ENCODE data around the gene AOPEP. TPM values are rescaled to one million over a fixed set of nuclear protein-coding genes. Genes with fewer than 3 reads are reported as not detected.

The AOPEP gene
- total and polyA plus RNA-seq, 2 of the 13 experiments (the other 11 are each of a cell fraction or from before 2014, with no cell fraction given), result 22.2 to 41.6 TPM

DNA sequence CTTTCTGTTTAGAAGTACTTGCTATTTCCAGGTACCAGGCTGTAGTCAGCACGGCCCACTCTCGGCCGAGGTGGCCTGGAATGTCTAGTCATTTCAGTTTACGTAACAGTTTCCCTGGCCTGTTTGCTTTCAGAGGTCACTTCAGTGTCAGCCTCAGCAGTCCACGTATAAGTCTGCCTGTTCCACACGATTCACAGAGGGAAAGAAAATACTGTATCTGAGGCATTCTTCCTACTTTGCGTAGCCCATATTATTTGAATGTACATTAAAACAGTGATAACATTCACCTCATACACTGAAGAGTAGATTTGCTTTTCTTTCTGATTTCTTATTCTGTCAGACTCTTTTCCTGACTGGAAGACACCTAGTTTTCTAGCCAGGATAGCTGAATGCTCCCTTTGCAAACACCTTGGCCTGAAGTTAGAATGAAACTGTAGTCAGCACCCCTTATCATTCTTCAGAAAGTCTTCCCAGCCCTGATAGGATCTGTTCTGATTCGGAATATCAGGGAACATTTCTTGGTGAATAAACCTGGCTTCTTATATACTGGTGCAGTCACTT is 140.9 kb downstream of the AOPEP start (continued):
- TF ChIP-seq, protein P1, sequence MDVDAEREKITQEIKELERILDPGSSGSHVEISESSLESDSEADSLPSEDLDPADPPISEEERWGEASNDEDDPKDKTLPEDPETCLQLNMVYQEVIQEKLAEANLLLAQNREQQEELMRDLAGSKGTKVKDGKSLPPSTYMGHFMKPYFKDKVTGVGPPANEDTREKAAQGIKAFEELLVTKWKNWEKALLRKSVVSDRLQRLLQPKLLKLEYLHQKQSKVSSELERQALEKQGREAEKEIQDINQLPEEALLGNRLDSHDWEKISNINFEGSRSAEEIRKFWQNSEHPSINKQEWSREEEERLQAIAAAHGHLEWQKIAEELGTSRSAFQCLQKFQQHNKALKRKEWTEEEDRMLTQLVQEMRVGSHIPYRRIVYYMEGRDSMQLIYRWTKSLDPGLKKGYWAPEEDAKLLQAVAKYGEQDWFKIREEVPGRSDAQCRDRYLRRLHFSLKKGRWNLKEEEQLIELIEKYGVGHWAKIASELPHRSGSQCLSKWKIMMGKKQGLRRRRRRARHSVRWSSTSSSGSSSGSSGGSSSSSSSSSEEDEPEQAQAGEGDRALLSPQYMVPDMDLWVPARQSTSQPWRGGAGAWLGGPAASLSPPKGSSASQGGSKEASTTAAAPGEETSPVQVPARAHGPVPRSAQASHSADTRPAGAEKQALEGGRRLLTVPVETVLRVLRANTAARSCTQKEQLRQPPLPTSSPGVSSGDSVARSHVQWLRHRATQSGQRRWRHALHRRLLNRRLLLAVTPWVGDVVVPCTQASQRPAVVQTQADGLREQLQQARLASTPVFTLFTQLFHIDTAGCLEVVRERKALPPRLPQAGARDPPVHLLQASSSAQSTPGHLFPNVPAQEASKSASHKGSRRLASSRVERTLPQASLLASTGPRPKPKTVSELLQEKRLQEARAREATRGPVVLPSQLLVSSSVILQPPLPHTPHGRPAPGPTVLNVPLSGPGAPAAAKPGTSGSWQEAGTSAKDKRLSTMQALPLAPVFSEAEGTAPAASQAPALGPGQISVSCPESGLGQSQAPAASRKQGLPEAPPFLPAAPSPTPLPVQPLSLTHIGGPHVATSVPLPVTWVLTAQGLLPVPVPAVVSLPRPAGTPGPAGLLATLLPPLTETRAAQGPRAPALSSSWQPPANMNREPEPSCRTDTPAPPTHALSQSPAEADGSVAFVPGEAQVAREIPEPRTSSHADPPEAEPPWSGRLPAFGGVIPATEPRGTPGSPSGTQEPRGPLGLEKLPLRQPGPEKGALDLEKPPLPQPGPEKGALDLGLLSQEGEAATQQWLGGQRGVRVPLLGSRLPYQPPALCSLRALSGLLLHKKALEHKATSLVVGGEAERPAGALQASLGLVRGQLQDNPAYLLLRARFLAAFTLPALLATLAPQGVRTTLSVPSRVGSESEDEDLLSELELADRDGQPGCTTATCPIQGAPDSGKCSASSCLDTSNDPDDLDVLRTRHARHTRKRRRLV (CRISPR knock-in tag; IDR thresholded peaks at IDR 0.05), result no peak
- TF ChIP-seq, protein P2, sequence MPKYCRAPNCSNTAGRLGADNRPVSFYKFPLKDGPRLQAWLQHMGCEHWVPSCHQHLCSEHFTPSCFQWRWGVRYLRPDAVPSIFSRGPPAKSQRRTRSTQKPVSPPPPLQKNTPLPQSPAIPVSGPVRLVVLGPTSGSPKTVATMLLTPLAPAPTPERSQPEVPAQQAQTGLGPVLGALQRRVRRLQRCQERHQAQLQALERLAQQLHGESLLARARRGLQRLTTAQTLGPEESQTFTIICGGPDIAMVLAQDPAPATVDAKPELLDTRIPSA (CRISPR knock-in tag; IDR thresholded peaks at IDR 0.05; ENCODE audit: borderline replicate concordance), result no peak
- TF ChIP-seq ZNF253 (CRISPR knock-in tag; IDR thresholded peaks at IDR 0.05; ENCODE audit: borderline replicate concordance), result no peak
- no peak for TF ChIP-seq POLR2AphosphoS5 (IDR thresholded peaks at IDR 0.05; ENCODE audit: low read depth, low read length)
- TF ChIP-seq SRY (CRISPR knock-in tag; IDR thresholded peaks at IDR 0.05), result no peak
- no peak for TF ChIP-seq PHF8 (CRISPR knock-in tag; IDR thresholded peaks at IDR 0.05)
- TF ChIP-seq LCORL (IDR thresholded peaks at IDR 0.05), result no peak
- peak; percentile 63 for TF ChIP-seq LCORL (CRISPR knock-in tag; IDR thresholded peaks at IDR 0.05)
- TF ChIP-seq, protein P3, sequence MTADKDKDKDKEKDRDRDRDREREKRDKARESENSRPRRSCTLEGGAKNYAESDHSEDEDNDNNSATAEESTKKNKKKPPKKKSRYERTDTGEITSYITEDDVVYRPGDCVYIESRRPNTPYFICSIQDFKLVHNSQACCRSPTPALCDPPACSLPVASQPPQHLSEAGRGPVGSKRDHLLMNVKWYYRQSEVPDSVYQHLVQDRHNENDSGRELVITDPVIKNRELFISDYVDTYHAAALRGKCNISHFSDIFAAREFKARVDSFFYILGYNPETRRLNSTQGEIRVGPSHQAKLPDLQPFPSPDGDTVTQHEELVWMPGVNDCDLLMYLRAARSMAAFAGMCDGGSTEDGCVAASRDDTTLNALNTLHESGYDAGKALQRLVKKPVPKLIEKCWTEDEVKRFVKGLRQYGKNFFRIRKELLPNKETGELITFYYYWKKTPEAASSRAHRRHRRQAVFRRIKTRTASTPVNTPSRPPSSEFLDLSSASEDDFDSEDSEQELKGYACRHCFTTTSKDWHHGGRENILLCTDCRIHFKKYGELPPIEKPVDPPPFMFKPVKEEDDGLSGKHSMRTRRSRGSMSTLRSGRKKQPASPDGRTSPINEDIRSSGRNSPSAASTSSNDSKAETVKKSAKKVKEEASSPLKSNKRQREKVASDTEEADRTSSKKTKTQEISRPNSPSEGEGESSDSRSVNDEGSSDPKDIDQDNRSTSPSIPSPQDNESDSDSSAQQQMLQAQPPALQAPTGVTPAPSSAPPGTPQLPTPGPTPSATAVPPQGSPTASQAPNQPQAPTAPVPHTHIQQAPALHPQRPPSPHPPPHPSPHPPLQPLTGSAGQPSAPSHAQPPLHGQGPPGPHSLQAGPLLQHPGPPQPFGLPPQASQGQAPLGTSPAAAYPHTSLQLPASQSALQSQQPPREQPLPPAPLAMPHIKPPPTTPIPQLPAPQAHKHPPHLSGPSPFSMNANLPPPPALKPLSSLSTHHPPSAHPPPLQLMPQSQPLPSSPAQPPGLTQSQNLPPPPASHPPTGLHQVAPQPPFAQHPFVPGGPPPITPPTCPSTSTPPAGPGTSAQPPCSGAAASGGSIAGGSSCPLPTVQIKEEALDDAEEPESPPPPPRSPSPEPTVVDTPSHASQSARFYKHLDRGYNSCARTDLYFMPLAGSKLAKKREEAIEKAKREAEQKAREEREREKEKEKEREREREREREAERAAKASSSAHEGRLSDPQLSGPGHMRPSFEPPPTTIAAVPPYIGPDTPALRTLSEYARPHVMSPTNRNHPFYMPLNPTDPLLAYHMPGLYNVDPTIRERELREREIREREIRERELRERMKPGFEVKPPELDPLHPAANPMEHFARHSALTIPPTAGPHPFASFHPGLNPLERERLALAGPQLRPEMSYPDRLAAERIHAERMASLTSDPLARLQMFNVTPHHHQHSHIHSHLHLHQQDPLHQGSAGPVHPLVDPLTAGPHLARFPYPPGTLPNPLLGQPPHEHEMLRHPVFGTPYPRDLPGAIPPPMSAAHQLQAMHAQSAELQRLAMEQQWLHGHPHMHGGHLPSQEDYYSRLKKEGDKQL (CRISPR knock-in tag; IDR thresholded peaks at IDR 0.05; ENCODE audit: low read depth), result peak; percentile 52; the same call in 1 of the 2 replicates
- TF ChIP-seq RXRA (CRISPR knock-in tag; IDR thresholded peaks at IDR 0.05), result peak; percentile 100
- TF ChIP-seq ZKSCAN5 (CRISPR knock-in tag; IDR thresholded peaks at IDR 0.05), result no peak
